H1 (cell line): ENCODE results near the gene RIBC2. TPM values are rescaled to one million over a fixed set of nuclear protein-coding genes. Genes with fewer than 3 reads are reported as not detected.

Experiments
- CEBPB ChIP-seq: IDR thresholded peaks from 2 replicates; pipeline ENCODE4 v1.6.1; 2012; ENCODE audit warnings: low read depth, low read length
- SIRT6 ChIP-seq: IDR thresholded peaks from one replicate; pipeline ENCODE4 v1.7.1; 2012; ENCODE audit warnings: low read length, inconsistent platforms
- polyA plus RNA-seq, 7 experiments: library from polyadenylated mRNA; depleted of rRNA in 3 of 7; stranded (reverse) in 5 of 7; unstranded in 2 of 7; fragments of >200 nt in 5 of 7; fragments of 200-250 nt in 2 of 7; gene quantifications; 1 replicate in 5 of 7; 2 replicates in 1 of 7; 4 replicates in 1 of 7; pipeline versions ENCODE4 v1.2.1 to v1.2.3, GENCODE V29; 2011 to 2013; ENCODE audit warnings: missing spikeins in 2 of 7, mixed read lengths in 2 of 7
- total RNA-seq: library from RNA; stranded (reverse); fragmentation: NEBNext Ultra II Directional; extraction: Animal tissue kit (Norgen Biotek cat#: 25700); gene quantifications from 2 replicates; pipeline ENCODE4 v1.2.1, GENCODE V29; 2021
- TF ChIP-seq, protein P1 (sequence below): IDR thresholded peaks from 2 replicates; pipeline ENCODE4 v1.6.1; 2012; ENCODE audit warnings: low read length, inconsistent platforms

The RIBC2 gene
- total and polyA plus RNA-seq, 2 of the 8 experiments (the other 6 are each of a cell fraction or from before 2014, with no cell fraction given), result 0.79 to 2.1 TPM

DNA sequence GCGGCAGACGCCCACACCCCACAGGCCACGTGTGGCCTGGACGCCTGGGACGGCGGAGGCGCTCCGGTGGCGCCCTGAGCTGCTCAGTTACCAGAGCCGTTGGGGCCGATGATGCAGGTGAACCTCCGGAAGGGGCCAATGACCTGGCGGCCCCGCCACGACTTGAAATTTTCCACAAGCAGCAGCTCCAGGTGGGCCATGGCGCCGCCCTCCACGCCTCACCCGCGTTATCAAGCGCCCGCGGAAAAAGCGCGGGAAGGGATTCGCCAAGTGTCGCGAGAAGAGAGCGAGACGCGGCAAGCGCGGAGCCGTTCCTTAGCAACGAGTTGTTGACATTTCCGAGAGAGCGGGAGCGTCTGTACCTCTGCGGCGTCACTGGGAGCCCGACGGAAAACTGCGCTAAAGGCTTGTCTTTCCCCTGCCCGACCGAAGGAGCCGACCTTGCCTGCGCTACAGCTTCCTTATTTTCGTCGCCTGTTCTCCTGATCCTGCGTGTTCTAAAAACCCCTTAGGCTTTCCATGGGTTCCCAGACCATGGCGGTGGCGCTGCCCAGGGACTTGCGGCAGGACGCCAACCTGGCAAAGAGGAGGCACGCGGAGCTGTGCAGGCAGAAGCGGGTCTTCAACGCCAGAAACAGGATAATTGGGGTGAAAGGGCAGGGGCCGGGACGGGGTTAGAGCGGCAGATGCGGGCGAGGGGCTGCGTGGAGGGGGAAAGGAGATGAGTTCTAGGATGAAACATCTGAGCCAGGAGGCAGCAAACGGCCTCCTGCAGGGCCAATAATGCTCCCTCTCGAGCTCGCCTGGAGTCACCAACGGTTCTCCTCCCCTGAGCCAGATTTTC is at the start of gene RIBC2, which contains the start of gene SMC1B (continued):
- TF ChIP-seq, protein P1, sequence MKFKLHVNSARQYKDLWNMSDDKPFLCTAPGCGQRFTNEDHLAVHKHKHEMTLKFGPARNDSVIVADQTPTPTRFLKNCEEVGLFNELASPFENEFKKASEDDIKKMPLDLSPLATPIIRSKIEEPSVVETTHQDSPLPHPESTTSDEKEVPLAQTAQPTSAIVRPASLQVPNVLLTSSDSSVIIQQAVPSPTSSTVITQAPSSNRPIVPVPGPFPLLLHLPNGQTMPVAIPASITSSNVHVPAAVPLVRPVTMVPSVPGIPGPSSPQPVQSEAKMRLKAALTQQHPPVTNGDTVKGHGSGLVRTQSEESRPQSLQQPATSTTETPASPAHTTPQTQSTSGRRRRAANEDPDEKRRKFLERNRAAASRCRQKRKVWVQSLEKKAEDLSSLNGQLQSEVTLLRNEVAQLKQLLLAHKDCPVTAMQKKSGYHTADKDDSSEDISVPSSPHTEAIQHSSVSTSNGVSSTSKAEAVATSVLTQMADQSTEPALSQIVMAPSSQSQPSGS, result peak; percentile 49; the same call in 1 of the 2 replicates
- TF ChIP-seq SIRT6 (no peak), CEBPB (no peak)
- TF ChIP-seq, all 59 proteins: peak for 20
